ENCODE results near the gene PRXL2C.

DNA sequence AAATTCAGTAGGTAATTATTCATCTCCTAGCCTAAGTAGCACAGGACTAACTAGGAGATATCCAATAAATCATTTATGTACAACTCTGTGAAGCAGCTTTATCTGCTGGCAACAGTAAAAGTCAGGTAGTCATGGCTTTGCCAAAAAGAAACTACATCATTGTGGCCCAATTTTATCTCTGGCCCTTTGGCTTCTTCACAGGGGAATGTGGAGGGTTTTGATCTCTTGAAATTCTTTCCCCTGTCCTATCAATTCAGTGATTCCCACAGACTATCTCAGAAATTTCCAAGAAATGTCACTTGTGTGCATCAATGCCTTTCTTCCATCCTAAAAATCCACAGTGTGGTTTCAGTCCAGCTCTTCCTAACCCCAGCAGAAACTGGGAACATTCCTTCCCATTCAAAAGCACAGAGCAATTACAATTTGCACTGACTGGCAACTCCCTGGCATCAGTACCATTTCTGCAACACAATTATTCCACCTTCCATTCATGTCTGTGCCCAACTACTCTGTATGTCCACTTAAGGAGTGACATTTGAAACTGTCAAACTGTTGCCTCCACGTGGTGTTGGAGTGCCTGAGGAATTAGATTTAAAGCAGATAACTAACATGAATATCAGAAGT, 42.0 kb downstream of the PRXL2C start:
- TF ChIP-seq MAX (IDR thresholded peaks at IDR 0.05; ENCODE audit: low read depth, low read length) (no peak), POLR2A (IDR thresholded peaks at IDR 0.05; ENCODE audit: extremely low read depth, insufficient read length) (no peak)
- TF ChIP-seq, protein P1, sequence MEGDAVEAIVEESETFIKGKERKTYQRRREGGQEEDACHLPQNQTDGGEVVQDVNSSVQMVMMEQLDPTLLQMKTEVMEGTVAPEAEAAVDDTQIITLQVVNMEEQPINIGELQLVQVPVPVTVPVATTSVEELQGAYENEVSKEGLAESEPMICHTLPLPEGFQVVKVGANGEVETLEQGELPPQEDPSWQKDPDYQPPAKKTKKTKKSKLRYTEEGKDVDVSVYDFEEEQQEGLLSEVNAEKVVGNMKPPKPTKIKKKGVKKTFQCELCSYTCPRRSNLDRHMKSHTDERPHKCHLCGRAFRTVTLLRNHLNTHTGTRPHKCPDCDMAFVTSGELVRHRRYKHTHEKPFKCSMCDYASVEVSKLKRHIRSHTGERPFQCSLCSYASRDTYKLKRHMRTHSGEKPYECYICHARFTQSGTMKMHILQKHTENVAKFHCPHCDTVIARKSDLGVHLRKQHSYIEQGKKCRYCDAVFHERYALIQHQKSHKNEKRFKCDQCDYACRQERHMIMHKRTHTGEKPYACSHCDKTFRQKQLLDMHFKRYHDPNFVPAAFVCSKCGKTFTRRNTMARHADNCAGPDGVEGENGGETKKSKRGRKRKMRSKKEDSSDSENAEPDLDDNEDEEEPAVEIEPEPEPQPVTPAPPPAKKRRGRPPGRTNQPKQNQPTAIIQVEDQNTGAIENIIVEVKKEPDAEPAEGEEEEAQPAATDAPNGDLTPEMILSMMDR (IDR thresholded peaks at IDR 0.05; ENCODE audit: low read depth, low read length) = no peak

Data from NB4 (cell line).